ENCODE data around the gene HEXIM2. TPM values are rescaled to one million over a fixed set of nuclear protein-coding genes. Genes with fewer than 3 reads are reported as not detected.

HEXIM2 gene
- total RNA-seq (2022; extraction: Qiagen RNA extraction; ENCODE audit: low read depth), result 12.2 to 18.8 TPM (median 16.3 TPM) in 5 replicates

GRCh38 chr17:45161288-45162024 is at the start of gene HEXIM2:
Gene HEXIM2, plus strand, starts transcription at chr17:45161875. Its CDS starts 919 bp downstream, at chr17:45162794.

GRCh38 chr17:45132320-45132571 is 29.4 kb upstream of the HEXIM2 start, which contains the start of gene PLCD3:
Gene PLCD3, minus strand, starts transcription at chr17:45132515. Its CDS starts 105 bp downstream, at chr17:45132410.

GRCh38 chr17:45135192-45135977 is 26.3 kb upstream of the HEXIM2 start, which contains the start of gene ACBD4:
Gene ACBD4, plus strand, starts transcription at chr17:45135687. Its CDS starts 458 bp downstream, at chr17:45136145.

GRCh38 chr17:45148183-45149036 is 13.3 kb upstream of the HEXIM2 start, which contains the start of gene HEXIM1:
Gene HEXIM1, plus strand, starts transcription at chr17:45148475. Its CDS starts 716 bp downstream, at chr17:45149191.

Other genes with a start within 250 kb of the HEXIM2 start
- gene GFAP, start 246.4 kb upstream of the HEXIM2 start, total RNA-seq (2022; extraction: Qiagen RNA extraction; ENCODE audit: low read depth), result 0.56 to 1.4 TPM (median 0.72 TPM) in 5 replicates
- gene KIF18B, start 214.1 kb upstream of the HEXIM2 start, total RNA-seq (2022; extraction: Qiagen RNA extraction; ENCODE audit: low read depth), result 22.4 to 41.1 TPM (median 39.9 TPM) in 5 replicates
- gene C1QL1, start 193.6 kb upstream of the HEXIM2 start, total RNA-seq (2022; extraction: Qiagen RNA extraction; ENCODE audit: low read depth), result 13.1 to 36.0 TPM (median 31.1 TPM) in 5 replicates
- 16.0 to 19.7 TPM (median 18.7 TPM) in 5 replicates for gene DCAKD, start 110.2 kb upstream of the HEXIM2 start, total RNA-seq (2022; extraction: Qiagen RNA extraction; ENCODE audit: low read depth)
- 151 to 428 TPM (median 168 TPM) in 5 replicates for gene NMT1, start 100.6 kb upstream of the HEXIM2 start, total RNA-seq (2022; extraction: Qiagen RNA extraction; ENCODE audit: low read depth)
- 111 to 204 TPM (median 188 TPM) in 5 replicates for gene PLCD3, start 29.4 kb upstream of the HEXIM2 start, total RNA-seq (2022; extraction: Qiagen RNA extraction; ENCODE audit: low read depth)
- gene ACBD4, start 26.2 kb upstream of the HEXIM2 start, total RNA-seq (2022; extraction: Qiagen RNA extraction; ENCODE audit: low read depth), result 6.2 to 9.8 TPM (median 7.9 TPM) in 5 replicates
- 43.1 to 57.4 TPM (median 48.3 TPM) in 5 replicates for gene HEXIM1, start 13.4 kb upstream of the HEXIM2 start, total RNA-seq (2022; extraction: Qiagen RNA extraction; ENCODE audit: low read depth)
- gene FMNL1, start 60.0 kb downstream of the HEXIM2 start, total RNA-seq (2022; extraction: Qiagen RNA extraction; ENCODE audit: low read depth), result 20.1 to 41.6 TPM (median 37.7 TPM) in 5 replicates
- 0.11 to 0.41 TPM (median 0.19 TPM) in 5 replicates for gene SPATA32, start 100.2 kb downstream of the HEXIM2 start, total RNA-seq (2022; extraction: Qiagen RNA extraction; ENCODE audit: low read depth)
- gene MAP3K14, start 155.1 kb downstream of the HEXIM2 start, total RNA-seq (2022; extraction: Qiagen RNA extraction; ENCODE audit: low read depth), result 32.2 to 70.8 TPM (median 53.5 TPM) in 5 replicates